A549 treated with Hydrocortisone at 1 μM for 4 hours (cell line): ENCODE data around the gene NDUFA3. TPM values are rescaled to one million over a fixed set of nuclear protein-coding genes. Genes with fewer than 3 reads are reported as not detected.

Source experiments
- total RNA-seq: library from RNA; stranded (reverse); fragments of 200-300 nt; extraction: Qiagen RNA extraction; gene quantifications from 5 replicates; pipeline ENCODE4 v1.2.3, GENCODE V29; 2022

The NDUFA3 gene
- 140 to 263 TPM (median 231 TPM) in 5 replicates for total RNA-seq

DNA sequence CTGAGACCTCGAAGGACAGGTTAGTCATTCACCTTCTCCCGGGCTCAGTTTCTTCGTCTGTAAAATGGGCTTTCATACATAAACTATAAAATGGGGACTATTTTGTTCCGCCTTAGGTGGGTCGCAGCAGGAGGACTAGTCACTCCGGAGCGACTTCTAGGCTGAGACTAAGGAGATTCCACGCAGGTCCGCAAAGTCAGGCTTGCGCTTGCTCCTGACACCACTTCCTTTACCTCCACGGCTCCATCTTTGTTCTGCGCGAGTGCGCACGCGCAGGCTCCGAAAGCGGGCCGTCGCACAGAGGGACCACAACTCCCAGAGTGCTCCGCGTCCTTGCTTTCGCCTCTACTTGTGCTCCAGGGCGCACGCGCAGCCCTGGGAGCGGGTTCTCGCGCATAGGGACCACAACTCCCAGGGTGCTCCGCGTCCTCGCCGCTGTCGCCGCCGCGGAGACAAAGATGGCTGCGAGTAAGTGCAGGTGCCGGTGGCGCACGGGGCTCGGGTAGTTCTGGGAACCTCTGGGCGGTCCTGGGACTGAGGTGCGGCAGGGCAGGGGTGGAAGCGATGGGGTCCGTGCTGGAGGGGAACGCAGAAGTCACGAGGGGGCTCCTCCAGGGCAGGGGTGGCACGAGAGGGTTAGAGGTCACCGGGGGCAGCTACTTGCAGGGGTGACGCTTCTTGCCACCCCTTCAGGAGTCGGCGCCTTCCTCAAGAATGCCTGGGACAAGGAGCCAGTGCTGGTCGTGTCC, at the start of gene NDUFA3:
TSS of gene NDUFA3 (plus strand) at position 435 of the 749 bp plus-strand sequence. CDS start at position 459, 24 bp downstream.

DNA sequence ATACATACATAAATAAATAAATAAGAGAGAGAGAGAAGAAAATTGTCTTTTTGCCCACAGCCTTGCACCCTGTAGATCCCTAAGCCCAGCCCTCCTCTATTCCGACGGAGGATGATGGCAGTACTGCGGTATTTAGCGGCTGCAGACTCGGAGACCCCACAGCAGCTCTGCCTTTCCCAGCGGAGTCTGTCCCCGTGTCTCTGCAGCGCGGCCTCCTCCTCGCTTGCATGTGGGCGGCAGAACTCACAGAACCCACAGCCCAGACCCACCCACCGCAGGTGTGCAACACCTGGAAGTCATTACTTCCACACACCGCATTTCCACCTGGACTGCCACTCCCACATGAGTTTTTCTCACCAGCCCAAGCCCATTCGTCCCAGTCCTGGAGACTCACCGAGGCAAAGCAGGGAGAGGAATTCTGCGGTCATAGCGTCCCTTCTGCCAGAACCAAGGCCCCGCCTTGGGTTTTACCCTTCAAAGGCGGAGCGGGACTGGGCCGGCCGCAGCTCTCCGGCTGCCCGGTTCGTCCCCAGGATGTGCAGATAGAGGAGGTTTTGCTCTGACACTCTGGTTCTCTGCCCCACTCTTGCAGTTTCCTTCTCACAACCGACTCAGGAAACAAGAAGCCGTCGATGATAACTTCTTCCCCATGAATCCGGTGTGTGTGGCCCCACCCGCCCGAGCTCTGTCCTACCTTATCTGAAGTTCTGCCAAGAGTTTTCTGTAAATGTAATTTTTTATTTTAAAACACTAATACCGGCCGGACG, 39.1 kb upstream of the NDUFA3 start, which contains the start of gene VSTM1:
TSS of gene VSTM1 (minus strand) at position 548 of the 767 bp plus-strand sequence. CDS start at position 428, 120 bp downstream.

DNA sequence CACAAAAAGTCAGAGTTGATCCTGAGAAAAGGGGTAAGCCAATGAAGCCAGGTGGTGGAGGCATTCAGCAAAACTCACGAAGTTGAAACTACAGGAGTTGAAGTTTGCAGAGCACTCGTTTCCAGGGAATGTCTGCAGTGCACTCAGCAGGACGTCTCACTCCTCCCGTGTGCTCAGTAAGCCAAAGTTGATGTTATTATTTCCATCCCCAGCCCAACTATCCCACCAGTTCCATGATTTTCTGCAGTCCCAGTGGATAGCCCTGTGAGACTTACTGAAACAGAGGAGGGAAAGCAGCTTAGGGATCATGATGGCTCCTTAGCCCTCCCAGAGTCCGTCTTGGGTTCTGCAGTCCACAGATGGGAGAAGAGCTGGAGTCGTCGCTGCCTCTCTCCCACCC, 21.6 kb upstream of the NDUFA3 start, which contains the start of gene TARM1:
TSS of gene TARM1 (minus strand) at position 334 of the 400 bp plus-strand sequence. CDS start at position 309, 25 bp downstream.

DNA sequence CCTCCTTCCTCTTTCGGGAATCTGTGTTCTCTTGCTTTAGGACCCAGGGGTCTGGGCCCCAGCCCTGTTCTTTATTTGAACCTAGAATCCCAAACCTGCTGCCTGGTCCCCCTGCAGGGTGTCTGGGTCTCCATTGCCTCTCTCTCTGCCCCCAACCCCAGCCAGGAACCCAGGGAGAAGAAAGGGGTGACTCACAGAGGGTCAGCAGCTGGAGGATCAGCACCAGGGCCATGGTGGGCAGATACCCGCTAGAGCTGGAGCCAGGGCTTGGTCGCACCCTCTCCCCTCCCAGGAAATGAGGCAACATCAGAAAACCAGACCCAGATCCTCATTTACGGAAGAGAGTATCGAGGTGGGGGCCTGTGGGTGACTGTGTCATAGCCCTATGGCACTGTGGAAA, 2.1 kb upstream of the NDUFA3 start, which contains the start of gene OSCAR:
TSS of gene OSCAR (minus strand) at position 243 of the 400 bp plus-strand sequence. CDS start at position 232, 11 bp downstream.

GRCh38 chr19:54115109-54116063, 12.7 kb downstream of the NDUFA3 start, which contains the start of the genes PRPF31 and TFPT:
PRPF31 (plus strand) TSS chr19:54115754; CDS start chr19:54118279, 2,525 bp downstream.
TFPT (minus strand) TSS chr19:54115657; CDS start chr19:54115269, 388 bp downstream.

DNA sequence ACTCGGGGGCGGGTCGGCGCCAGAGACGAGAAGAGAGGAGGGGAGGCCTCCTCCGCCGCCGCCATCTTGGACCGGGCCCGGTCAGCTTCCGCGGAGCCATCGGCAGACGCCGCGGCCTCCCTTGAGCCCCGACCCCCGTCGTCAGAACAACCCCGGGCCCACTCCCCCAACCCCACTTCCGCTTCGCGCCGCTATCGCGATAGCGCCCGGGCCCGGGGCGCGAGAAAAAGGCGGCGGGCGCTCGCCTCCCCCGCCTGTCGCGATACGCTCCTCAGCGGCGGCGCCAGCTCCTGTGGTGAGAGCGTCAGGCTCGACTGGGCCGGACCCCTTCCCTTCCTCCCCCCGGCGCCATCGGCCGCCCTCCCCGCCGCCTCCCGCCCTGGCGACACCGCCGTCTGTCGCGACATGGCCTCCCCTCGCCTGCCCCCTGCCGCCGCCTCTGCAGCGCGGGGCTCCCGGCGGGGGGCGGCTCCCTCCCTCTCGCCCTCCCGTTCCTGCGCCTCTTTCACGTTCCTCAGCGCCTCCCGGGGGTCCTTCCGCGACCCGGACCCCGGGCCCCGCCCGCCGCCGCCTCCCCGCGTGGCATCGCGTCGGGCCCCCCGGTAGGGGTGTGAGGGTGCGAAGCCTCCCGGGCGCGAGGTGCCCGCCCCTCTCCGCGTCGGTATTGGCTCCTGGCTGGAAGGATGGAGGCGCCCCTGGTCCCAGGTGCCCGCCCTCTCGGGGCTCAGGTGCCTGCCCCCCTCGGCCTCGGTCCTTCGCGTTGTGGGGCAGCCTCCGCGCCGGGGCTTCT, 35.2 kb downstream of the NDUFA3 start, which contains the start of gene CNOT3:
TSS of gene CNOT3 (plus strand) at position 64 of the 790 bp plus-strand sequence. CDS start 5,217 bp downstream, outside the sequence.

Other genes starting within 250 kb of the NDUFA3 start
- 232 to 299 TPM (median 276 TPM) in 5 replicates for gene MYADM, start 235.0 kb upstream of the NDUFA3 start, total RNA-seq
- 3.6 to 6.8 TPM (median 5.6 TPM) in 5 replicates for gene PRKCG, start 220.7 kb upstream of the NDUFA3 start, total RNA-seq
- 6.4 to 9.1 TPM (median 8.0 TPM) in 5 replicates for gene CACNG7, start 193.6 kb upstream of the NDUFA3 start, total RNA-seq
- 0.62 to 1.1 TPM (median 0.91 TPM) in 5 replicates for gene CACNG8, start 139.9 kb upstream of the NDUFA3 start, total RNA-seq
- gene CACNG6, start 111.2 kb upstream of the NDUFA3 start, total RNA-seq: 8.8 to 12.8 TPM (median 11.3 TPM) in 5 replicates
- gene VSTM1, start 39.0 kb upstream of the NDUFA3 start, total RNA-seq: 0.60 to 1.2 TPM (median 0.73 TPM) in 4 of 5 replicates, not detected in the other
- gene TARM1, start 21.5 kb upstream of the NDUFA3 start, total RNA-seq: not detected in 5 replicates
- gene OSCAR, start 2.1 kb upstream of the NDUFA3 start, total RNA-seq: 0.20 to 0.41 TPM (median 0.27 TPM) in 5 replicates
- gene TFPT, start 12.8 kb downstream of the NDUFA3 start, total RNA-seq: 18.6 to 23.8 TPM (median 19.8 TPM) in 5 replicates
- gene PRPF31, start 12.9 kb downstream of the NDUFA3 start, total RNA-seq: 105 to 119 TPM (median 114 TPM) in 5 replicates
- 50.5 to 63.8 TPM (median 58.1 TPM) in 5 replicates for gene CNOT3, start 34.9 kb downstream of the NDUFA3 start, total RNA-seq
- gene LENG1, start 56.9 kb downstream of the NDUFA3 start, total RNA-seq: 7.5 to 8.5 TPM (median 7.9 TPM) in 5 replicates
- 0.73 to 1.5 TPM (median 1.1 TPM) in 5 replicates for gene TMC4, start 70.3 kb downstream of the NDUFA3 start, total RNA-seq
- gene MBOAT7, start 86.7 kb downstream of the NDUFA3 start, total RNA-seq: 133 to 153 TPM (median 146 TPM) in 5 replicates
- gene TSEN34, start 88.5 kb downstream of the NDUFA3 start, total RNA-seq: 77.0 to 127 TPM (median 122 TPM) in 5 replicates
- 2,122 to 2,593 TPM (median 2,171 TPM) in 5 replicates for gene RPS9, start 98.0 kb downstream of the NDUFA3 start, total RNA-seq
- 0.14 to 0.38 TPM (median 0.30 TPM) in 5 replicates for gene LILRB3, start 120.2 kb downstream of the NDUFA3 start, total RNA-seq
- gene LILRA6, start 139.9 kb downstream of the NDUFA3 start, total RNA-seq: 0.08 TPM in 1 of 5 replicates, not detected in the others
- gene LILRB5, start 154.4 kb downstream of the NDUFA3 start, total RNA-seq: 0.05 TPM in 2 of 5 replicates, not detected in the others
- 0.06 to 0.22 TPM (median 0.08 TPM) in 3 of 5 replicates, not detected in the others for gene LILRB2, start 178.3 kb downstream of the NDUFA3 start, total RNA-seq
- 0.09 TPM in 1 of 5 replicates, not detected in the others for gene LILRA5, start 210.3 kb downstream of the NDUFA3 start, total RNA-seq
- not detected in 5 replicates for gene LILRA4, start 236.3 kb downstream of the NDUFA3 start, total RNA-seq